Rectal smooth muscle tissue (tissue), 1 donor: Measurements from ENCODE around the gene TMEM147.

ENCODE experiments used
- H3K27ac ChIP-seq: one replicate; pipeline ENCODE4 v1.7.0; 2013; ENCODE audit warnings: low read depth, low read length, inconsistent platforms
- H3K27me3 ChIP-seq: one replicate; pipeline ENCODE4 v1.7.0; 2013; ENCODE audit warnings: low read length; ENCODE audit not compliant: control insufficient read depth, insufficient read depth
- H3K36me3 ChIP-seq: one replicate; pipeline ENCODE4 v1.7.0; 2013; ENCODE audit warnings: low read length; ENCODE audit not compliant: control insufficient read depth, insufficient read depth
- H3K4me1 ChIP-seq: one replicate; pipeline ENCODE4 v1.7.0; 2013; ENCODE audit warnings: low read length; ENCODE audit not compliant: control insufficient read depth, insufficient read depth
- H3K4me3 ChIP-seq: one replicate; pipeline ENCODE4 v1.7.0; 2013; ENCODE audit warnings: low read length
- H3K9ac ChIP-seq: one replicate; pipeline ENCODE4 v1.7.0; 2013; ENCODE audit warnings: low read length

The TMEM147 gene

GRCh38 chr19:35525873-35526272 lies 19.6 kb upstream of the TMEM147 start:
- peaks cover 3% of the 10 kb centered on the region for H3K27me3 ChIP-seq
- H3K9ac ChIP-seq = no peak overlapping the region
- no peak overlapping the region for H3K4me3 ChIP-seq
- no peaks in the 10 kb centered on the region for H3K36me3 ChIP-seq
- no peaks in the 10 kb centered on the region for H3K4me1 ChIP-seq
- H3K27ac ChIP-seq = no peak overlapping the region

DNA sequence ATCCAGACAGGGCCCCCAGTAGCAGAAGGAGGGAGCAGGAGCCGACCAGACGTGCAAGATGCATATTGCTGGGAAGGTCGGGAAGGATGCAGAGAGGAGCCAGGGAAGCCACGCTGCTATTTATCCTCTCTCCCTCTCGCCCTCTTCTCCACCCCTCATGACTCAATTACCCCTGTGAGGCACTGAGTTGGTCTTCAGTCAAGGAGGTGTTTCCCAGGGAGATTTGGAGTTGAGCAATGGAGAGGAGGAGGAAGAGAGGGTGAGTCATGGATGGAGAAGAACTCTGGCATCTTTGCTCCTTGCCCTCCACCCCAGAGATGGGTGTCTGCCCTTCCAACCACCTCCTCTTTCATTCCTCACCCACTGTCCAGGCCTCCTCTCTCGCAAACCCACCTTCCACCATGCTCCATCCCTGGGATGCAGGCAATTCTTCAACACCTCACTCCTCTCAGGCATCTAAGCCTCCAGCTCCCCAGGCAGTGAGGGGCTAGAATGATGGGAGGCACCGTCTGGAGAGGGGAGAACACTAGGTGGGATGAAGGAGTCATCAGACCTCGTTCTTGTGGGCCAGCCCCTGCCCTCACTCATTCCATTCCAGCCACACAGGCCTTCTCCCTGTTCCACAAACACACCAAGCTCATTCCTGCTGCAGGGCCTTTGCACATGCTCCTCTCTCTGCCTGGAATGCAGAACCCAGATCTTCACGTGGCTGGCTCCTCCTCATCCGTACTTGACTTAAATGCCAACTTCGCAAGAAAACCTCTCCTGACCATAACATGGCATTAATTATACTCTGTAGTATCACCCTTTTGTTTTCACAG lies 17.0 kb upstream of the TMEM147 start, which contains the start of gene SBSN:
SBSN (minus strand) TSS at position 94 of the 821 bp plus-strand sequence; CDS start at position 64, 30 bp downstream.
- H3K27ac ChIP-seq = no peak within 1 kb of the TSS
- H3K27me3 ChIP-seq = peaks cover 8% of the 10 kb centered on the region
- H3K4me3 ChIP-seq = no peak within 1 kb of the TSS

DNA sequence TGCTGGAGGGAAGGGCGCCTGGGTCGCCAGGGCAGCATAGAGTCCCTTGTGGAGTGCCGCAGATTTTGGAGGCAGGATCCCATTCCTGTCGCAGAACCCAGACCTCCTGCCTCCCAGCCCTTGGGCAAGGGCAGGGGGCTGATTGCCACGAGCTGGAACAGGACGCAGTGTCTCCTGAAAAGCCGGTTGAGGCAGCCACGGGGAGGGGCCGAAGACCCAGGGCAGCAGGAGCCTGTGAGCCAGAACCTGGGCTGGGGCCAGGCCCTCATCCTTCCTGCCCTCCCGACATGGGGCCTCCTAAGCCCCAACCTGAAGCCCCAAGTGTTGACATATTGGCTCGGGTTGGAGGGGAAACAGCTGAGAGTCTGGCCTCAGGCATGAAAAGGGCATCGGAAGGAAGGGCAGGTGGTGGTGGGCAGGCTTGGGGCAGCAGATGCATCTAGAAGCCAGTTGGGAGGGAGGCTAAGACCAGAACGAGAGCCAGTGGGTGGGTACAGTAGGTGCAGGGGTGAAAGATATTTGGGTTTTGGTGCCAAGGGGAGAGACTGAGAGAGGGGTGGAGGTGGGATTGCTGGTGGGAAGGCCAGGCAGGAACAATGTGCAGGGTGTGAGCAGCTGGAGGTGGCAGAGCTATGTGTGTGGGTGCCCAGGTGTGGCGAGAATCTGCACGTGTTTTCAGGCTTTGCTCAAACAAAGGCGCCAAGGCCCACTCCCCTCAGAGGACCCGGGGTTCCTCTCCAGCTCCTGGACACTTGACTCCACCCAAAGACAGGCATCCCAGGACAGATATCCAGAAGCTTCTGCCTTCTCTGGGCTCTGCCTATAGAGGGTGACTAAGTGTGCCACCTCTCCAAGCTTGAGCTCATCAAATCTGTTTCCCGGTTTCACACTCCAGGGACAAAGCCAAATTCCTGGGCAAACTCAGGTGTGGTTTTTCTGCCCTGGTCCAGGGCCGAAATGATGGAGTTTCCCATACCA lies 15.9 kb upstream of the TMEM147 start:
- Histone ChIP-seq H3K27ac (no peak overlapping the region), H3K9ac (no peak overlapping the region), H3K4me3 (no peak overlapping the region), H3K36me3 (no peaks in the 10 kb centered on the region), H3K27me3 (peaks cover 11% of the 10 kb centered on the region), H3K4me1 (no peaks in the 10 kb centered on the region)

More for the DNA sequence above, 17.0 kb upstream of the TMEM147 start, which contains the start of gene SBSN:
- no peak within 1 kb of the TSS for H3K9ac ChIP-seq
- no peaks in the 10 kb centered on the region for H3K36me3 ChIP-seq
- H3K4me1 ChIP-seq = no peaks in the 10 kb centered on the region

- Histone ChIP-seq H3K9ac (no peak overlapping the region), H3K36me3 (no peaks in the 10 kb centered on the region), H3K27me3 (peaks cover 11% of the 10 kb centered on the region), H3K4me3 (no peak overlapping the region), H3K27ac (no peak overlapping the region), H3K4me1 (no peaks in the 10 kb centered on the region)
Measured at GRCh38 chr19:35531291-35531690, 14.1 kb upstream of the TMEM147 start.

DNA sequence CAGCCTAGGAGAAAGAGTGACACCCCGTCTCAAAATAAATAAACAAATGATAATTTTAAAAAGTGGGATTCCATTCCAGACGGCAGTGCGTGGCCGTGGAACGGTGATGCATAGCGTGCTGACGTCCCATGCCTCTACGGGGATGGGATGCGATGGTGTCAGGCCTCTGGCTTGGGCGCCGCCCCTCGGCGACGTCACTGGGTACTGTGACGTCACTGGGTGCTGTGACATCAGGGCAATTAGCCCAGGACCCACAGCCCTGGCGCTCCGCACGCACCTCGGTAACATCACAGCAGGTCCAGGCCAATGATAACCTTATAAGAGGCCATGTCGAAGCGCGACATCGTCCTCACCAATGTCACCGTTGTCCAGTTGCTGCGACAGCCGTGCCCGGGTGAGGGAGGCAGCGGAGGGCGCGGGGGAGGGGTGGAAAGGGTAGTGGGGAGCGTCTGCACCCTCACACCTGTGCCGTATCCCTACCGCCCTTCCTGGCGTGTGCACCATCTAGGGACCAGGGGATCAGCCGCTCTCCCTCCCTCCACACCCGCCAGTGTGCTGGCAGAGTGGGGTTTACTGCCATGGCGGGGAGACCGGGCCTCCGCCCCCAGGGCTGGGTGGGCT lies 12.1 kb upstream of the TMEM147 start, which contains the start of gene GAPDHS:
GAPDHS (plus strand) TSS at position 256 of the 621 bp plus-strand sequence; CDS start at position 328, 72 bp downstream.
- Histone ChIP-seq H3K27me3 (peaks cover 16% of the 10 kb centered on the region), H3K27ac (no peak within 1 kb of the TSS), H3K9ac (no peak within 1 kb of the TSS), H3K4me3 (no peak within 1 kb of the TSS), H3K4me1 (no peaks in the 10 kb centered on the region), H3K36me3 (no peaks in the 10 kb centered on the region)

DNA sequence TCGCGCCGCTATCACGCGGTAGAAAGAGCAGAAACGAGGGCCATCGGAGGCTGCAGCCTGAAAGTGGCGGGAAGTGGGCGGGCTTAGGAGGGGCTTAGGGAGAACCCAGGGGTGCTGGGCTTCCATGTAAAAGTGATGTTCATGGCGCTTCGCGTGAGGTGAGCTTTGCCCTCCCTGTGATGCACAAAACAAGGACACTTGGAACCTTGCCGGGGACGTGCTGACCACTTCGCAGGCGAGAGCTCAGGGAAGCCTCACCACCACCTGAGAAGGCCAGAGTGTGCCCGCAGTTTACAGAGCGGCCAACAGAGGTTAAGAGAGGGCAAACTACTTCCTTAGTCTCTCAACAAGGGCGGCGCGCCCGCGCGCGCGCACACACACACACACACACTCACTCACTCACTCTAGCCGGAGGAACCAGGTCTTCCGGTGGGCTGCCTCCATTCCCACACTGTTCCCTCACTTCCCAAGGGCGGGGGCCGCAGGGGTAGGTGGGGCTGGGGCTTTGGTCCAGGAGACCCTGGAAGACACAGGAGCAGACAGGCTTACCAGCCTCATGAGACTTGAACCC lies 11.5 kb upstream of the TMEM147 start:
- Histone ChIP-seq H3K4me1 (no peaks in the 10 kb centered on the region), H3K9ac (no peak overlapping the region), H3K27ac (no peak overlapping the region), H3K36me3 (no peaks in the 10 kb centered on the region), H3K4me3 (no peak overlapping the region), H3K27me3 (peaks cover 16% of the 10 kb centered on the region)

GRCh38 chr19:35534803-35535480 lies 10.5 kb upstream of the TMEM147 start:
- Histone ChIP-seq H3K4me1 (no peaks in the 10 kb centered on the region), H3K36me3 (no peaks in the 10 kb centered on the region), H3K4me3 (no peak overlapping the region), H3K27me3 (peaks cover 16% of the 10 kb centered on the region), H3K9ac (no peak overlapping the region), H3K27ac (no peak overlapping the region)

DNA sequence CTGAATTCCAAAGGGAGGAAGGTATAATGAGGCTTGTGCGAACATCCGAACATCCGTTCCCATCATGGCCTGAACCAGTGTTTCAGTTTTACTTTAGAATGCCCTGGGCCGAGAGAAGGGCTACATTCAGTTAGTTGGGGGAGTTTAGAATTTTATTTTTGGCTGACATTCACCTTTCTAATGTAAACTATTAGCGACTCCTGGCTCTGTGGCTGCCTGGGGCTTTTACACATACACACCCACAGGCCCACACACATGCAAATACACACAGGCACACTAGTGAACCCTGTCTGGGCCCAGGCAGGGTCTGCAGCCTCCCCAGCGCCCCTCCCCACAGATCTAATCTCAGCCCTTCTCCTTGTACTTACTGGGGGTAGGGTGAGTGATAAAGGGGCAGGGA lies 6.1 kb upstream of the TMEM147 start:
- no peak overlapping the region for H3K4me3 ChIP-seq
- peaks cover 5% of the 10 kb centered on the region for H3K27me3 ChIP-seq
- no peak overlapping the region for H3K9ac ChIP-seq
- peaks cover under 1% of the 10 kb centered on the region for H3K4me1 ChIP-seq
- H3K36me3 ChIP-seq = no peaks in the 10 kb centered on the region
- no peak overlapping the region for H3K27ac ChIP-seq

GRCh38 chr19:35539850-35540249 lies 5.6 kb upstream of the TMEM147 start:
- peaks cover 6% of the 10 kb centered on the region for H3K4me1 ChIP-seq
- no peak overlapping the region for H3K9ac ChIP-seq
- no peak overlapping the region for H3K27ac ChIP-seq
- peaks cover 5% of the 10 kb centered on the region for H3K27me3 ChIP-seq
- no peak overlapping the region for H3K4me3 ChIP-seq
- H3K36me3 ChIP-seq = no peaks in the 10 kb centered on the region

GRCh38 chr19:35540356-35540927 lies 5.0 kb upstream of the TMEM147 start:
- Histone ChIP-seq H3K4me1 (peaks cover 6% of the 10 kb centered on the region), H3K4me3 (no peak overlapping the region), H3K36me3 (no peaks in the 10 kb centered on the region), H3K27ac (no peak overlapping the region), H3K27me3 (peaks cover 5% of the 10 kb centered on the region), H3K9ac (no peak overlapping the region)

- no peaks in the 10 kb centered on the region for H3K27me3 ChIP-seq
- no peak overlapping the region for H3K9ac ChIP-seq
- peaks cover 14% of the 10 kb centered on the region for H3K4me1 ChIP-seq
- H3K4me3 ChIP-seq = no peak overlapping the region
- H3K27ac ChIP-seq = no peak overlapping the region
- peaks cover 2% of the 10 kb centered on the region for H3K36me3 ChIP-seq
Measured at GRCh38 chr19:35542209-35542608, 3.2 kb upstream of the TMEM147 start.
